Regular cardiac myocyte (primary cell): ENCODE measurements around the gene MROH2B. TPM values are rescaled to one million over a fixed set of nuclear protein-coding genes. Genes with fewer than 3 reads are reported as not detected.

Source experiments
- total RNA-seq: library from RNA; depleted of rRNA; stranded (reverse); fragments of >200 nt; gene quantifications from 2 replicates; pipeline ENCODE4 v1.2.3, GENCODE V29; 2014

The MROH2B gene
- not detected in 2 replicates for total RNA-seq

DNA sequence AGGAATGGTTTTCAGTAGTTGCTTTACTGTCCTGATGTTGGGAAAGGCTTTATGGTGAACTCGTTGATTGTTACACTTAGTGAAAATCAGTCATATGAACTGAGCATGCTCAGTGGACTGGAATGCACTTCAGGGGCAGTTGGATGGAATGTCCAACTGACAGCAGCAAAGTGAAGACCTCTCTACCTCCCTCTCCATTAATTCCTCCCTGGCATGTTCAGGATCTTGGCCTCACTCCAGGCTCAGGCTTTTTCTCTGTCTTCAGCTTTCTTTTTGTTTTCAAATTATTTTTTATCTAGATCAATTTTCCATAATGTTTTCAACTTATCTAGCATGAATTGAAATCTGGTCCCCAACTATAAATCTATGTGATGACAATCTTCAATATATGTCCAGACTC, at the start of gene MROH2B:
TSS of gene MROH2B (minus strand) at position 101 of the 400 bp plus-strand sequence. CDS start 490 bp downstream, outside the sequence.

Other genes with a start within 250 kb of the MROH2B start
- gene RPL37, start 236.1 kb downstream of the MROH2B start, total RNA-seq: 424 and 537 TPM in 2 replicates
- 19.6 and 23.7 TPM in 2 replicates for gene CARD6, start 230.0 kb downstream of the MROH2B start, total RNA-seq
- gene C7, start 161.8 kb downstream of the MROH2B start, total RNA-seq: 0.96 and 24.8 TPM in 2 replicates
- gene C6, start 142.2 kb upstream of the MROH2B start, total RNA-seq: under 0.01 TPM in 1 of 2 replicates, not detected in the other